GM19328 (cell line): Measurements from ENCODE around the gene VANGL2.

Source experiments
- ATAC-seq: cut with Tn5 transposase; IDR thresholded peaks from one replicate; pipeline ENCODE4 v1.9.1; 2021; ENCODE audit warnings: mild to moderate bottlenecking, moderate library complexity; ENCODE audit not compliant: unreplicated experiment

The VANGL2 gene

DNA sequence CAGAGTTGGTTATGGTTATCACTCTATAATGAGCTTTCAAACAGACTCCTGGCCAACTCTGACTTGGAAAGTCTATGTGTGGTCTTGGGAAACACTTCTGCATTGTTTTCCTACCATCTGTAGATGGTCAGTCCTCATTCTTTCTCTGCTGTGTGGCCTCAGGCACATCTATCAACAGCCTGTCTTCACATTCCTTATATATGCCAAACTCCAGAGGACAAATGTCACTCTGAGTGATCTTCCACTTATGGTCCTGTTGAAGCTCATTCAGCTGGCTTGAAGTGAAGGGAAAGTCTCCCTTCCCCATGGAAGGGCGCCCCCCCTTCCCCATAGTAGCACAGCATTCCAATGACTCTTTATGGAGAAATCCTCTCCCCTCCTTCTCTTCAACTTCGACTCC is 58.7 kb downstream of the VANGL2 start:
- ATAC-seq: no peak

DNA sequence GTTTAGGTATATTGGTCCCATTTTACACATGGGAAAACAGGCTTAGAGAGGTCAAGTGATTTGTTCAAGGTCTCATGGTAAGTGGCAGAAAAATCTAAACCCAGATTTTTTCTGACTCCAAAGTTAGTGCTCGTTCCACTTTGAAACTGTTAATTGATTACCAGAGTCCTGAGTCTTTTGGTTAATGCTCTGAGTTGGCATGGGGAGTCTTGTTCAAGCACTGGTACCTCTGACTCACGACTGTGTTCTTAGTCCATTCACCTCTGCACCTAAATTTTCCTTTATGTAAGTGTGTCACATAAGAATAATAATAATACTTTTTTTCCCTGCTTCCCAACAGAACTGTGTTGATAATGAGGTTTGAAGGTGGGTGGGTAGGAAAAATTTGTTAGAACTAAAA is 59.3 kb downstream of the VANGL2 start:
- ATAC-seq: no peak

DNA sequence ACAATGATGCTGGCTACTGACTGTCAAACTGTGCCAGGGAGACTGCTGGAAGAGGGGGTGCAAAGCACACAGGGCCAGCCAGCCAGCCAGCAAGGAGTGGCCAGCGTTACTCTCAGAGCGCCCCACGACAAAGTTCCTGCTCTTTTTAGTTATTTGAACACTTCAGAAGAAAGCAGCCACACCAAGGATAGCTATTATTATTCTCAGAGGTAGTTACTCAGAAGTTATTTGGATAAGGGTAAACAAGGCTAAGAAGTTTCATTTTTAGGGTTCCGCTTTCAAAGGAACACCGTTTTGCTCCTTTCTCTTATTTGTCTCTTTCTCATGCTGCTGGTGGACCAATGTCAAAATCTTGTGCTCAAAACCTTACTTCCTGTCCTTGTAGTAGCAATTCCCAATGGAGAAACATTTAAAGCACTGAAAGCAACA is 59.9 kb downstream of the VANGL2 start:
- no peak for ATAC-seq

DNA sequence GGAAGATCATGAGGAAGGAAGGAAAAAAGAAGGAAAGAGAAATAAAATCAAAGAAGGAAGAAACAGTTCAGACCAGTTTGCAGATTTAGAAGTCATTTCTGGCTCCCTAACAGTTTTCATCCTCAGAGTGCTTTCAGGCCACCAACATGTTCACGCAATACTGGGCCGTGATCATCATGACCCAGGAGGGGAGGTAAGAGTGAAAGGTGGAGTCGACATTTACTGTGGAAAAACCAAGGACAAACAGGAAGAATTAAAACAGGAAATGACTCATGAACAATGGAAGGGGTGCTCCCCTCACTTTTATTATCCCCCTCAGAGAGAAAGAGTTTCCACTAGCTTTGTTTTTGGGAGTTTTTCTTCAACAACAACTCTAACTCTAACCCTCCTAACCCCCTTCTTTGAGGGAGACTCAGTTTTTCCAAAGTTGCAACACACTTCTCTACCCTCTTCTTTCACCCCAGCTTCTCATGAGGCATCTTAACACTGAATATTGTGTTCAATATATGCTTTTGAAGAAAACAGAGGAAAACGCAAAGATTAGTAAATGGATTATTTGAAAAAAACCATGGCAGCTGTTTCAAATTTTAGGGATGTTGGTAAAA is 60.4 kb downstream of the VANGL2 start:
- ATAC-seq: no peak

DNA sequence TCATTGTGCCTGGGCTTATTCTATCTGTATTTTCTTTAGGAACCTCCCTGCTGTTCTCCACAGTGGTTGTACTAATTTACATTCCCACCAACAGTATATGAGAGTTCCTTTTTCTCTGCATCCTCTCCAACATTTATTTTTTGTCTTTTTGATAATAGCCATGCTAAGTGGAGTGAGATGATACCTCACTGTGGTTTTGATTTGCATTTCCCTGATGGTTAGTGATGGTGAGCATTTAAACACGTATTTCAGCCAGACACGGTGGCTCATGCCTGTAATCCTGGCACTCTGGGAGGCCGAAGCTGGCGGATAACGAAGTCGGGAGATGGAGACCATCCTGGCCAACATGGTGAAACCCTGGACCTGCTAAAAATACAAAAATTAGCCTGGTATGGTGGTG is 64.8 kb downstream of the VANGL2 start:
- ATAC-seq: no peak

DNA sequence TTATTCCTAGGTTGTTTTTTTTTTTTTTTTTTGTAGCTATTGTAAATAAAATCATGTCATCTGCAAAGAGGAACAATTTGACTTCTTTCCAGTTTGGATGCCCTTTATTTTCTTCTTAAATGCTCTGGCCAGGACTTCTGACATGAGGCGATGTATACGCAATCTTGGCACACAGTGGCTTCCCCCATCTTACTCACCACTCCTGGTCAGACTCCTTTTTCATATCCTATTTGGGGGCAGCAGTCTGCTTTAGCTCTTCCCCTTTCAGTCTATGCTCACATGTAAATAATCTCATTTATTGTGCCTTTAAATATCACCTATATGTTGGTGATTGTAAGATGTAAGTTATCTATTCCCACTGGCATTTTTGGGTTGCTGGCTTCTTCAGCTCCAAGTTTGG is 66.6 kb downstream of the VANGL2 start:
- ATAC-seq: no peak

DNA sequence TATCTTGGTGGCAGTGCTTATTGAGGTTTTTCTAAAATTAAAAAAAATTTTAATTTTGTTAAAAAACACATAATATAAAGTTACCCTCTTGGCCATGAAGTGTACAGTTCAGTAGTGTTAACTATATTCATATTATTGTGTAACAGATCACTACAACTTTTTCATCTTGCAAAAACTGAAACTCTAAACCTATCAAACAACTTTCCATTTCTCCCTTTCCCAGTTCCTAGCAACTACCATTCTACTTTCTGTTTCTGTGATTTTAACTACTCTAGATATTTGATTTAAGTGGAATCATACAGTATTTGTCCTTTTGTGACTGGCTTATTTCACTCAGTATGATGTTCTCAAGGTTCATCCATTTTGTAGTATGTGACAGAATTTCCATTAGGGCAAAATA is 67.2 kb downstream of the VANGL2 start:
- ATAC-seq: no peak

DNA sequence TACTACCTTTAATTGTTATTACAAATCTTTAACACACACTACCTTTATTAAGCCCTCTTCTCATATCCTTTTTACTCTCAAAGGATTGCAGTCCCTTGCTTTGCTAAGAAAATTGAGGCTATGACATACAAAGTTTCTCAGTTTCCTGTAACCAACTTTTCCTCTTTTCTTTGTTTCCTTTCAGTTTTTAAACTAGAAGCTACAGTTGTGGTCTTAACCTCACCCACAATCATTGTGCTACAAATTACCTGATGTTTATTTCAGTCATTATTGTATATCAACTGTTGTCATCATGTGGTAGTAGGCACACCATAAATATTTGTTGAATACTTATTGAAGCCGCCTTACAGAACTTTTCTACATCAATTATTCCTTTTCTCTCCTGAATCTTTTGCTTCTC is 70.9 kb downstream of the VANGL2 start:
- no peak for ATAC-seq

DNA sequence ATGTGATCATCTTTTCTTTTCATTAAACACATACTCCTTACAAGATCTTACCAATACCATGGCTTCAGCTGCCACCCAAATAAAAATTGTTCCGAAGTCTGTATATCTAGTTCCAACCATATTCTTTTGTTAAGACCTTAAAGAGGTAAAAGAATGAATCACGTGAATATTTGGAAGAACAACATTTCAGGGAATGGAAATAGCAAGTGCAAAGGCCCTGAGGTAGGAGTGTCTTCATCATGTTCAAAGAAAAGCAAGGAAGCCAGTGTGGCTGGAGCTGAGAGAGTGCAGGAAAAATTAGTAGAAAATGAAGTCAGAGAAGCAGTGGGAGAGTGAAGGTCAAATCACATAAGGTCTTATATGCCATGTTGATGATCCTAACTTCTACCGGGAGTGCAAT is 71.7 kb downstream of the VANGL2 start:
- no peak for ATAC-seq

DNA sequence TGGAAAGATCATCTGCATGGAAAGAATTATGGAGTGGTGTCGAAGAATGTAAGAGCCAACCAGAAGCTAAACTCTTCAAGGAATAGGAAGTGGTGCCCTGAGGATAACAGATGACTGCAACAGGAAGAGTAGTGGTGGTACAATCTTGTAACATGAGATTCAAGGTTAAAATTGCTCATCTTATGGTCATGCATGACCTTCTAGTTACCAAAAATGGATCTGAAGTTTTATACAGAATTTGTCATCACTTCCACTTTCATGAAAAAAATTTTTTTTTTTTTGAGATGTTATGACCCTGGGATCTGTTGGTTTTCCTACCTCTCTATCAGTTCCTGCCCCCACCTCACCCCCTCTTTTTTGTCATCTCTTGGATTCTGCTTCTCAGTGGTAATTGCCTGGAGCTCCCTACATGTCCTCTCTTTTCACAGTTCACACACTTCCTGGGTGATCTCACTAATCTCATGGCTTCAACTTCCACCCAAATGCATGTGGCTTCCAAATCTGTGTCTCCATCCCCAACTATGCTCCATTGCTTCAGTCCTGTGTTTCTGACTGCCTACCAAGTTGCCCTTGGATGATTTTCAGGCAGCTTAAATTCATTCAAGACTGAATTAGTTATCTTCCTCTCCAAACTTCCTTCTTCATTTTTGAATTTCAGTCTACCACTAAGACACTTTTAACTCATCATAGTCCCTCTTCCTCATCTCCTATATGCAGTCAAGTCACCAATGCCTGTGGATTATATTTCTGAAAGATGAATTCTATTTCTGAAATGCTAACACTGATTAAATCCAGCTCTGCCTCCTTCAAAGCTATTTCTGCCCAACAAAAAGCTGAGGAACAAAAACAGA is 74.3 kb downstream of the VANGL2 start:
- no peak for ATAC-seq
